H1 (cell line): ENCODE data around the gene EXOC3L1.

Source experiments
- CBX8 ChIP-seq: fragments of 300-800, 300-1000 bp; sonication (generic); IDR thresholded peaks from 2 replicates; pipeline ENCODE4 v1.7.1; 2016; ENCODE audit warnings: low read depth, low read length, borderline replicate concordance
- CEBPB ChIP-seq: IDR thresholded peaks from 2 replicates; pipeline ENCODE4 v1.6.1; 2012; ENCODE audit warnings: low read depth, low read length
- YY1 ChIP-seq: IDR thresholded peaks from 2 replicates; pipeline ENCODE4 v1.6.1; 2011; ENCODE audit warnings: low read depth, mild to moderate bottlenecking, low read length

- TF ChIP-seq CEBPB: no peak
- no peak for TF ChIP-seq YY1
- TF ChIP-seq CBX8: no peak
These were observed 31.9 kb downstream of the EXOC3L1 start for GRCh38 chr16:67157892-67158635.
